ENCODE measurements around the gene ME1.

The ME1 gene

DNA sequence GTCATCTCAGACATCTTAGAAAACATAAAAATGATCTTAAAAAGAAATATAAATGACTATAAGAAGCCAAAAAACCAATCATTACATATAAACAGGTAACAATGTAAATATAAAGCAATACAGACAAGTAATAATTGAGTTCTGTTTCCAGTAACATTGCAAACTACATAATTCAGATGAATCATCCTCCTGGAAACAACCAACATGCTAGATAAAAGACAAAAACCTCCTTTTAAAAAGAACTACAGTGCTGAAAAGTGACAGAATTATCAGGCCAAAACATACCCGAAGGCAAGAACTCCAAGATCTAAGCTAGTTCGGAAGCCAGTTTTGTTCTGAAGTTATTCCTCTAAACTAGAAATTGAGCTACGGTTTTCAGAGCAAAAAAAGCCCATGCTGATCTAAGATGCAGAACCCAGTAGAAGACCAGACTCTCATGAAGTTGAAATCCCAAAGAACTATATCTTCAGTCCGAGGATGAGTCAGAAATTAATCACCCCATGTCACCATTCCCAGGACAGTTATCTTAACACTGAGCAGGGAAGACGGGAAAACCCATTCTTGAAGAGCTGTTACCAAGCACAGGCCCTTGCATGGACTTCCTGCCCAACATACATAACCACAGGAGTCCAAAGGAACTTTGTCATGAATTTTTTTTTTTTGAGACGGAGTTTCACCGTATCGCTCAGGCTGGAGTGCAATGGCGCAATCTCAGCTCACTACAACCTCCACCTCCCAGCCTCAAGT lies 247.6 kb downstream of the ME1 start:
- DNase-seq, result no peak

DNA sequence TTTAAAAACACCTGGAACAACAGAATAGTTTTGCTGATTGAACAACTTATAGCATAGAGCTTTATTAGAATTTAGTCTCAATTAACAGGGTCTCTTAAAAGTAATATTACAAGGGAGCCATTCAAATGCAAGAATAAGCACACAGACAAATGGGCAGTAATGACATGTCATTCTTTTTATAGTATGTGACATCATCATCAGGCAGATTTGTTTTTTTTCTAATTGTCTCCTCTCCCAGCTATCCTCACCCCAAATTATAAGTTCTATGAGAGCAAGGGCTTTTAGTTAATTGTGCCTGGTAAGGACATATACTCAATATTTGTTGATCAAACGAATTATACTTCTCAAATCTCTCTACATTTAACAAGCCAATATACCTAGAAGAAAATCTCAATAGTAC lies 248.7 kb downstream of the ME1 start:
- no peak for DNase-seq

DNA sequence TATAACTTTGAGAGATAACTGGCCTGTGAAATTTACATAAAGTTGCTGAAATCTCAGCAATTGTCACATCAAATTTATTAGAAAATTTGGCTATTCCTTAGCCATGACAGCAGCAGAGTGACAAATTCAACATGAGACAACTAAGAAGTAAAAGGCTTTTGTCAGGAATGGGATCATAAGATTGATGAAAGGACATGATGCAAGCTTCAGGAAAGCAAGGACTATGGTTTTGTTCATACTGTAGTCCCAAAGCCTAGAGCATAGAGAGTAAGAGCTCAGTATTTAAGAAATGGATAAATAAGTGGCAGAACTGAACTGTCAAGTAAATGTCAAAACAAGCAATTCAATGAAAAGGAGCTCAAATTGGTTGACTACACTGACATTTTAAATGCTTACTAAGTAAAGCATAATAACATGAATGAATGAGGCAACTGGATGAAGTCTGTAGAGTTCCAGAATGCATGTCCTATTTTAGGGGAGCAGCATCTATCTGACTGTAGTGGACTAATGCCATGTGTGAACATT lies 250.4 kb downstream of the ME1 start:
- DNase-seq, result no peak

DNA sequence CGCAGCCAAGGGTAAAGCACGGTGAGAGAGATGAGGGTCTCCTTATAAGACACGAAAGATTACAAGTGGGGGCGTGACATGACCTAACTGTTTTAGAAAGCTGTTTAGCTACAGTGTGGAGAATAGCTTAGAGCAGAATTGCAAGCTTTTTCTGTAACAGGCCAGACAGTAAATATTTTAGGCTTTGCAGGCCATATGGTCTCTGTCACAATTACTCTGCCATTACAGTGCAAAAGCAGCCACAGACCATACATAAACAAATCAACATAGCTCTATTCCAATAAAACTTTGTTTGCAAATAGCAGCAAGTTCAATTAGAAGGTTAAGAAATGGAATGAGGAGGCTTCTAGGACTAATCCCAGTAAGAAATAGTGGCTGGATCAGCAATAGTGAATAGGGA lies 254.6 kb downstream of the ME1 start:
- DNase-seq, result no peak

DNA sequence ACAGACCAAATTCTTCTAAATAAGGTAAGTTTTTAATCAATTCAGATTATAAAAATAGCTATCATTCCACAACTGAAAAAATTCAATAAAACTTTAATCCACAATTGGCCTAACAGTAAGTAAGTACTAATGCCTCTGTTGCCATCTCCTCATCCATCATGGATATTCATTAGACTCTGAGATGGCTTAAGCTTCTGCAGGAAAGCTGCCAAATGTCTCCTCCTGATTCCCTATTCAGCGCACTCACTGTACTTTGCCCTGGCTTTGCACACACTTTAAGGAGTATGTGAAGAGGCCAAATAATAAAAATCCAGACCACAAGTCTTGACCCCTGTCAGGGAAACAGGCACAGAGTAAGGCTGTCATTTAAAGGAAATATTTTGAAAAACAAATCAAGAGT lies 261.3 kb downstream of the ME1 start:
- DNase-seq, result no peak

DNA sequence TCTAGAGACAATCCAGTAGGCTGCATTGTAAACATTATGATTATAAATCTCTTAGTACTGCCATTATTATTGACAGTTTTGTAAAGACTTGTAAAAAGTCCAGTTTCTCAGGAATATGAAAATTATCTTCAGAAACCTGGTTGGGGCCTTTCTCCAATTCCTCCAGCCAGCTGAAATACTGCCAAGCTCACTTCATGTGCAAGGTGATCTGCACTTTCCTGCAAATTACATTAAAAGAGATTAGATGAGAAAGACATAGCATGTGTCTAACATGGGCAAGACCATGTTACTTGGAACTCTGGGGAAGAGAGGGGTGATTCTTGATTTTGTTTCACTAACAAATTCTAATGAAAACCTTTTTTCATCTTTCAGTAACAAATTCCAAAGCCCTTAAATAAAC lies 261.7 kb downstream of the ME1 start:
- no peak for DNase-seq

DNA sequence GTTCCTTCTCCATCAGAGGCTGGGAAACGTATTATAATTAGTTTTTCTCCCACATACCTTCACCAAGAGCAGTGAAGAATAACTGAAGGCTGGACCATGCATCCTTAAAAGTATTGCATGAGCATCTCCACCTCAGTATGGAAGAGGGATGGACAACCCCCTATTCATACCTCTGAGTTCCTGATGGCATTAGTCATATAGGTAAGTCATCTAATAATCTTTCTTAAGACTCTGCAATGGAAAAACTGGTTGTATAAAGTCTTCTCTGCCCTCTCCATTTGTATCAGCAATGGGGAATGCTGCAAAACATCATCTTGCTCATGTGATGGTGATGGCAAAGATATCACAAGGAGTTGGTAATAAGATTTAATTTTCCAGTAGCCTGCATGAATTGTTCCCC lies 262.3 kb downstream of the ME1 start:
- no peak for DNase-seq

DNA sequence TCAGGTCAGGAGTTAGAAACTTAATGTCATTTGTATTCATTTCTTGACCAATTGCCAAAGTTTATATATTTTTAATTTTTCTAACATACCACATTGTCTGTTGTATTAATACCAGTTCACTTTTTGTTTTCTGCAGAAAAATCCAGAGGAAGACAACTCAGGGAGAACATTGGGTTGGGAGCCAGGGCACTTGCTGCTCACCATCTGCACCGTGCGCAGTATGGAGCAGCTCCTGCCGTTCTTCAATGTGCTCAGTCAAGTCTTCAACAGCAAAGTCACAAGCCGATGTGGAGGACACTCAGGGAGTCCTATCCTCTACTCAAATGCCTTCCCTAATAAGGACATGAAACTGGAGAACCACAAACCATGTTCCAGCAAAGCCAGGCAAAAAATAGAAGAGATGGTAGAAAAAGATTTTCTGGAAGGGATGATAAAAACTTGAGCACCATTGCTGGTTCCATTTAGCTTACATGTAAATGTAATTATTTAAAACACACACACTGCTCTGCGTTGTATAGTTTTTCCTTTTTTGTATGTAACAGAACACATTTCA lies 263.0 kb downstream of the ME1 start:
- DNase-seq, result no peak

Measured in CD4-positive, alpha-beta T cell treated with Interleukin-17A for 1 hour (primary cell).